A549 treated with ZK216348 at 1 μM for 4 hours (cell line): Measurements from ENCODE around the gene TMEM255B. TPM values are rescaled to one million over a fixed set of nuclear protein-coding genes. Genes with fewer than 3 reads are reported as not detected.

Experiments
- total RNA-seq: library from RNA; stranded (reverse); fragments of 200-300 nt; extraction: Qiagen RNA extraction; gene quantifications from 5 replicates; pipeline ENCODE4 v1.2.3, GENCODE V29; 2022; ENCODE audit warnings: low read depth

TMEM255B gene
- 0.86 to 1.2 TPM (median 1.1 TPM) in 5 replicates for total RNA-seq

GRCh38 chr13:113758651-113759524, at the start of gene TMEM255B:
Gene TMEM255B (plus strand): TSS chr13:113759226. CDS start chr13:113759270, 44 bp downstream.

DNA sequence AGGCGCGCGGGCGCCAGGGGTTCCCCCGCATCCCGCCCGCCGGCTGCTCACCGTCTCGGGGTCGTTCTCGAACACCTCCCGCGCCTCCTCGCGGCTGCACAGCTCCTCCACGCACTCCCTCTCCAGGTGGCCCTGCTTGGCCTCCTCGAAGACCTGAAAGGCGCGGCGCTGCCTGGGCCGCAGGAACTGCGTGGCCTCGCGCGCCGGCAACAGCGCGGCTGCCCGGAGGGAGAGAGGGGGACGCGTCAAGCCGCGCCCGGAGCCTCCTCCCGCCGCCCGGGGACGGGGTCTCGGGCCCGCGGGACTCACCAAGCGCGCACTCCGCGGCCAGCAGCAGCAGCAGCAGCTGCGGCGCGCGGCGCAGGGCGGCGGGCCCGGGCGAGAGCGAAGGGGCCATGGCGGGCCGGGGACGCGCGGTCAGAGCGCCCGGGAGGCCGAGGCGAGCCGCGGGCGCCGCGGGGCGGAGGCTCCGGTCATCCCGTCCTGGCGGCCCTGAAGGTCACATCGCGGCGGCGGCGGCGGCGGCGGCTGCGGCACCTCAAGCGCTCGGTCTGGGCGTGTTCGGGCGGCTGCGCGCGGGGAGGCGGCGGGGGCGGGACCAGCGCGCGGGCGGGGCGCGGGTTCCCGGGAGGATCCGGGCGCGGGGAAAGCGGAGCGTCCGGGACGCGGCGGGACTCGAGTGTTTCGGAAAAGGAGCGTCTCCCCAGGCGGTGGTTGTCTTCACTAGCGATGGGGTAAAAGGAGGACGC, 104.7 kb downstream of the TMEM255B start, which contains the start of gene GAS6:
TSS of gene GAS6 (minus strand) at position 553 of the 749 bp plus-strand sequence. CDS start at position 397, 156 bp downstream.

Other genes with a start within 250 kb of the TMEM255B start
- 89.9 to 121 TPM (median 112 TPM) in 5 replicates for gene TFDP1, start 174.5 kb upstream of the TMEM255B start, total RNA-seq
- gene ATP4B, start 101.0 kb upstream of the TMEM255B start, total RNA-seq: not detected in 5 replicates
- gene GRK1, start 92.0 kb upstream of the TMEM255B start, total RNA-seq: not detected in 5 replicates
- gene GAS6, start 104.8 kb downstream of the TMEM255B start, total RNA-seq: 4.6 to 9.5 TPM (median 7.7 TPM) in 5 replicates
- 0.15 to 0.49 TPM (median 0.20 TPM) in 4 of 5 replicates, not detected in the other for gene C13orf46, start 214.8 kb downstream of the TMEM255B start, total RNA-seq